Panc1 (cell line): ENCODE data around the gene KIDINS220. TPM values are rescaled to one million over a fixed set of nuclear protein-coding genes. Genes with fewer than 3 reads are reported as not detected.

Source experiments
- ATAC-seq: fragments of 200-7000 bp; cut with Tn5 transposase; 2 replicates; pipeline ENCODE4 v1.9.1; 2020; ENCODE audit warnings: mild to moderate bottlenecking, moderate library complexity
- BruUV-seq: library from RNA; stranded (reverse); fragments of 400-500 nt; replicated peaks from 2 replicates; lab custom pipeline; 2021; lab: Mats Ljungman, UMichigan
- CTCF ChIA-PET: fragments of 300-600 bp; sonication (Branson Sonifier 250); formaldehyde crosslinking; loops from one replicate; lab custom pipeline; 2022; ENCODE audit warnings: antibody characterized with exemption; lab: Charles Lee
- POLR2A ChIA-PET: fragments of 300-600 bp; sonication (Branson Sonifier 250); formaldehyde crosslinking; loops from one replicate; lab custom pipeline; 2022; ENCODE audit warnings: antibody characterized with exemption; lab: Charles Lee
- DNase-seq: peaks from one replicate; pipeline ENCODE4 v3.0.0-alpha.2; 2010; ENCODE audit warnings: low read depth, low spot score
- H3K27ac ChIP-seq: 2 replicates; pipeline ENCODE4 v1.5.1; 2011; ENCODE audit warnings: mild to moderate bottlenecking, low read length, inconsistent platforms
- H3K27me3 ChIP-seq: fragments of 200-500 bp; sonication (Bioruptor generic); 2 replicates; pipeline ENCODE4 v1.6.0; 2014; ENCODE audit warnings: low read length, inconsistent platforms; ENCODE audit not compliant: control insufficient read depth, insufficient read depth
- H3K36me3 ChIP-seq: fragments of 200-500 bp; sonication (Bioruptor generic); 2 replicates; pipeline ENCODE4 v1.5.1; 2014; ENCODE audit warnings: inconsistent platforms, mild to moderate bottlenecking, low read length, moderate library complexity; ENCODE audit not compliant: control insufficient read depth, insufficient read depth
- H3K4me1 ChIP-seq: 2 replicates; pipeline ENCODE4 v1.5.1; 2011; ENCODE audit warnings: inconsistent platforms, mild to moderate bottlenecking, low read length, moderate library complexity; ENCODE audit not compliant: control insufficient read depth, insufficient read depth
- H3K4me3 ChIP-seq, 2 experiments: 2 replicates each; pipeline ENCODE4 v1.5.1; 2011 to 2012; ENCODE audit warnings: low read depth in 2 of 2, low read length in 2 of 2, mild to moderate bottlenecking in 2 of 2, inconsistent platforms in 1 of 2, moderate library complexity in 1 of 2
- H3K9me3 ChIP-seq: fragments of 200-500 bp; sonication (Bioruptor generic); 2 replicates; pipeline ENCODE4 v1.5.1; 2014; ENCODE audit warnings: low read depth, mild to moderate bottlenecking, inconsistent platforms, low read length, moderate library complexity; ENCODE audit not compliant: control insufficient read depth, insufficient read depth
- CTCF ChIP-seq: fragments of 450-650 bp; IDR thresholded peaks from 2 replicates; pipeline ENCODE4 v1.5.1; 2017; ENCODE audit warnings: mild to moderate bottlenecking
- POLR2AphosphoS5 ChIP-seq: IDR thresholded peaks from 2 replicates; pipeline ENCODE4 v1.6.1; 2012; ENCODE audit warnings: mild to moderate bottlenecking, low read depth, low read length, moderate library complexity
- REST ChIP-seq, 2 experiments: IDR thresholded peaks; 2 replicates each; pipeline ENCODE4 v1.6.1; 2011 to 2012; ENCODE audit warnings: low read depth in 2 of 2, control low read depth in 1 of 2, low read length in 1 of 2, mild to moderate bottlenecking in 1 of 2, moderate library complexity in 1 of 2; ENCODE audit not compliant: insufficient read depth in 1 of 2
- SIN3A ChIP-seq: IDR thresholded peaks from 2 replicates; pipeline ENCODE4 v1.6.1; 2012; ENCODE audit warnings: low read depth, mild to moderate bottlenecking, low read length, moderate library complexity, borderline replicate concordance; ENCODE audit not compliant: insufficient read depth
- TCF7L2 ChIP-seq: IDR thresholded peaks from 2 replicates; pipeline ENCODE4 v1.6.1; 2011; ENCODE audit warnings: mild to moderate bottlenecking, low read depth, low read length, inconsistent platforms
- in situ Hi-C: cut with HindIII; loops from 2 replicates; pipeline ENCODE4 v1.10.0; 2016; ENCODE audit warnings: low sequenced_read_pairs, low pct_unique_long_range_greater_than_20kb
- intact Hi-C: fragments of 100-400 bp; cut with micrococcal nuclease; formaldehyde crosslinking; loops from one replicate; pipeline ENCODE4 v1.10.0; 2022; ENCODE audit not compliant: unreplicated experiment
- total RNA-seq: library from RNA; stranded (reverse); gene quantifications from one replicate; pipeline ENCODE4 v1.2.1, GENCODE V29; 2021; ENCODE audit not compliant: unreplicated experiment

KIDINS220 gene
- total RNA-seq, 1 experiment from 2014 or later = 39.3 TPM

GRCh38 chr2:8837795-8838140 is 355 bp upstream of the KIDINS220 start:
- H3K36me3 ChIP-seq = no peaks in the 10 kb centered on the region
- ATAC-seq = peak; percentile 73
- H3K27ac ChIP-seq = peak overlapping the region; percentile 73
- TF ChIP-seq TCF7L2 (no peak), REST (IDR thresholded peaks at IDR 0.05; ENCODE audit: insufficient read depth in 1 of 2, low read depth in 2 of 2, low read length in 1 of 2) (no peak), SIN3A (no peak), CTCF (no peak), POLR2AphosphoS5 (no peak)
- H3K4me3 ChIP-seq = peak overlapping the region; percentile 62 to 85
- intact Hi-C loops = no loop called here
- POLR2A ChIA-PET = no interaction called here
- H3K4me1 ChIP-seq = peaks cover 11% of the 10 kb centered on the region
- in situ Hi-C loops = no loop called here
- CTCF ChIA-PET = no interaction called here
- no peaks in the 10 kb centered on the region for H3K9me3 ChIP-seq
- H3K27me3 ChIP-seq = no peaks in the 10 kb centered on the region
- no peak for DNase-seq
- no TSS peak for BruUV-seq

GRCh38 chr2:8835279-8835678 is 2.1 kb downstream of the KIDINS220 start:
- TSS peak; percentile 50 for BruUV-seq
- DNase-seq (no peak), ATAC-seq (no peak)
- H3K36me3 ChIP-seq = no peaks in the 10 kb centered on the region
- ChIA-PET POLR2A (no interaction called here), CTCF (no interaction called here)
- H3K9me3 ChIP-seq = no peaks in the 10 kb centered on the region
- intact Hi-C loops (no loop called here), in situ Hi-C loops (no loop called here)
- no peak overlapping the region for H3K4me3 ChIP-seq
- no peak overlapping the region for H3K27ac ChIP-seq
- H3K27me3 ChIP-seq = no peaks in the 10 kb centered on the region
- TF ChIP-seq POLR2AphosphoS5 (no peak), REST (IDR thresholded peaks at IDR 0.05; ENCODE audit: insufficient read depth in 1 of 2, low read depth in 2 of 2, low read length in 1 of 2) (no peak), CTCF (no peak), TCF7L2 (no peak), SIN3A (no peak)
- peaks cover 11% of the 10 kb centered on the region for H3K4me1 ChIP-seq
